HG03196 (cell line): ENCODE results near the gene MALAT1.
"Not testable (repeated sequence)": the region's sequence is repeated elsewhere in the genome, so short reads cannot be mapped to it uniquely, and the experiment has no call there.

ENCODE experiments used
- ATAC-seq: cut with Tn5 transposase; IDR thresholded peaks from one replicate; pipeline ENCODE4 v1.9.1; 2021; ENCODE audit not compliant: unreplicated experiment

The MALAT1 gene

DNA sequence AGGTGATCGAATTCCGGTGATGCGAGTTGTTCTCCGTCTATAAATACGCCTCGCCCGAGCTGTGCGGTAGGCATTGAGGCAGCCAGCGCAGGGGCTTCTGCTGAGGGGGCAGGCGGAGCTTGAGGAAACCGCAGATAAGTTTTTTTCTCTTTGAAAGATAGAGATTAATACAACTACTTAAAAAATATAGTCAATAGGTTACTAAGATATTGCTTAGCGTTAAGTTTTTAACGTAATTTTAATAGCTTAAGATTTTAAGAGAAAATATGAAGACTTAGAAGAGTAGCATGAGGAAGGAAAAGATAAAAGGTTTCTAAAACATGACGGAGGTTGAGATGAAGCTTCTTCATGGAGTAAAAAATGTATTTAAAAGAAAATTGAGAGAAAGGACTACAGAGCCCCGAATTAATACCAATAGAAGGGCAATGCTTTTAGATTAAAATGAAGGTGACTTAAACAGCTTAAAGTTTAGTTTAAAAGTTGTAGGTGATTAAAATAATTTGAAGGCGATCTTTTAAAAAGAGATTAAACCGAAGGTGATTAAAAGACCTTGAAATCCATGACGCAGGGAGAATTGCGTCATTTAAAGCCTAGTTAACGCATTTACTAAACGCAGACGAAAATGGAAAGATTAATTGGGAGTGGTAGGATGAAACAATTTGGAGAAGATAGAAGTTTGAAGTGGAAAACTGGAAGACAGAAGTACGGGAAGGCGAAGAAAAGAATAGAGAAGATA is at the start of gene MALAT1:
Gene MALAT1, plus strand, starts transcription at position 69 of the 736 bp plus-strand sequence.
- ATAC-seq, result peak; percentile 41

DNA sequence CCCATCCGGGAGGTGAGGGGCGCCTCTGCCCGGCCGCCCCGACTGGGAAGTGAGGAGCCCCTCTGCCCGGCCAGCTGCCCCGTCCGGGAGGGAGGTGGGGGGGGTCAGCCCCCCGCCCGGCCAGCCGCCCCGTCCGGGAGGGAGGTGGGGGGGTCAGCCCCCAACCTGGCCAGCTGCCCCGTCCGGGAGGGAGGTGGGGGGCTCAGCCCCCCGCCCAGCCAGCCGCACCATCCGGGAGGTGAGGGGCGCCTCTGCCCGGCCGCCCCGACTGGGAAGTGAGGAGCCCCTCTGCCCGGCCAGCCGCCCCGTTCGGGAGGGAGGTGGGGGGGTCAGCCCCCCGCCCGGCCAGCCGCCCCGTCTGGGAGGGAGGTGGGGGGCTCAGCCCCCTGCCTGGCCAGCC is 47.5 kb upstream of the MALAT1 start:
- ATAC-seq, result not testable (repeated sequence)

DNA sequence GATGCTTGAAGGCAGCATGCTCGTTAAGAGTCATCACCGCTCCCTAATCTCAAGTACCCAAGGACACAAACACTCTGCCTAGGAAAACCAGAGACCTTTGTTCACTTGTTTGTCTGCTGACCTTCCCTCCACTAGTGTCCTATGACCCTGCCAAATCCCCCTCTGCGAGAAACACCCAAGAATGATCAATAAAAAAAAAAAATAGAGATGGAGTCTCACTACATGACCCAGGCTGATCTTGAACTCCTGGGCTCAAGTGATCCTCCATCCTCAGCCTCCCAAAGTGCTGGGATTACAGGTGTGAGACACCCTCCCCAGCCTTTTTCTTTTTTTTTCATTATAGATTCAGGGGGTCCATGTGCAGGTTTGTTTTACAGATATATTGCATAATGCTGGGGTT is 46.6 kb upstream of the MALAT1 start:
- not testable (repeated sequence) for ATAC-seq

DNA sequence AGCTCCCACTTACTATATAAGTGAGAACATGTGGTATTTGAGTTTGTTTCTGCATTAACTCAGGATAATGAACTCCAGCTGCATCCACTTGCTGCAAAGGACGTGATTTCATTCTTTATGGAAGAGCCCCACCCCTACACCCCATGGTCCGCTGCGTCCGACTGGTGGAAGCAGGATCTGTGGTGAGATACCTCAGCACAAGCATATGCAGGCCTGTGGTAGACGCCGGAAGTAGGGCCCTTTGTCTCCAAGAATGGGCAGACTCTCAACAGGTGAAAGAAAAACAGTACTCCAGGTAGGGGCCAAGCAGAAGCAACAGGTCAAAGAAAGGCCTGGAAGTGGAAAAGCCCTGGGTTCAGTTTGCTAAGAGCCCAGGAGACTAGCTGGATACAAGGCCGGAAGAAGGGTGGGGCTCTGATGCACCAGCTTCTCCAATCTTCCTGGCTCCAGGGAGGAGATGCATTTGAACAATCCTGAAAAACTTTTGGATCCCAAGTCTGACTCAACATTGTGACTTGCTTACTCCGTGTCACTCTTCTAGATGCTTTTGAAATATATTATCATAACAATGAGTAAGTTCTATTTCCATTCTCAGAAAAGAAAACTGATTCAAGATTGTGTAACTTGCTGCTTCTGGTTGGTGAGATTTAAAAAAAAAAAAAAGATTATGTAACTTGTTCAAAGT is 45.9 kb upstream of the MALAT1 start:
- no peak for ATAC-seq

DNA sequence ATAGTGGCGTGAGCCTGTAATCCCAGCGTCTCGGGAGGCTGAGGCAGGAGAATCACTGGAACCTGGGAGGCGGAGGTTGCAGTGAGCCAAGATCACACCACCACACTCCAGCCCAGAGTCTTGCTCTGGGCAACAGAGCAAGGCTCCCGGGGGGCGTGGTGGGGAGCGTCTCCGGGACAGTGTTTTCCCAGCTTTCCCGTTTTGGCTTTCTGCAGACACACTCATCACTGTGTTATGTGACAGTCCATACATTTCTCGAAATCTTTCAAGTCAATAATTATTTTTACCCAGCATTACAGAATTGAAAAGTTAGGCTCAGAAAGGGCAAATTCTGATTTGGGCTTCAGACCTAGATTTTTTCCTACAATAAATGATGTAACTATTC is 44.5 kb upstream of the MALAT1 start:
- ATAC-seq, result no peak

DNA sequence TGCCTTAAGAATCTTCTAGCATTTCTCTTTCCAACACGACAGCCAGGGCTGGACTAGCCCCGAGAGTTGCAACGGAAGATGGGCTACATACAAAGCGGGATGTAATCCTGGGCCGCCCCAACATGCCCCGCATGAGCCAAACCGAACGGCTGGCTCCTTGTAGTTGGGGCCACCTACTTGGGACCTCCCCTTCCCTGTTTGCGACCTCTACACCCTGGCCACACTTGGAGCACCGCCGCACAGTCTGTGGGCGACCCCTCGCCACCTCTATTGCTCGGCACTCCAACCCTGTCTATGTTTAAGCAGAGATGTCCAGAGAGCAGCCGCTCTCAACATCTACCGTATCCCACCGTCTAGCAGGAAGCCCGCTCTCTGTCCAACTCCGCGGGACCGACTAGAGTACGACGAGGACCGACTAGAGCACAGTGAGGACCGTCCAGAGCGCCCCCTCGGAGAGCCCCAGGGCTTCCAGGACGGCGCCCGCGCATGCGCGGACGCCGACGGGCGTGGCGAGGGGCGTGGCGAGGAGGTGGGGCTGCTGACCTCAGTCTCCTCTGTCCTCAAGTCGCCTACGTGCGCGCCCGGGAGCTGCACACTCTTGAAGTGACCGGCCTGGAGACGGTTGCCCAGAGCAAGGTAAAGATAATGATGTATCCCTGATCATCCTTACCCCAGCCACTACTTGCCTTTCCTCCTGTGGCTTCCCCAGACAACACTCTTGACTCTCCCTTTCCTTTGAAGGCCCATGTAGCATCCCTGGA is 44.0 kb upstream of the MALAT1 start:
- peak; percentile 87 for ATAC-seq

DNA sequence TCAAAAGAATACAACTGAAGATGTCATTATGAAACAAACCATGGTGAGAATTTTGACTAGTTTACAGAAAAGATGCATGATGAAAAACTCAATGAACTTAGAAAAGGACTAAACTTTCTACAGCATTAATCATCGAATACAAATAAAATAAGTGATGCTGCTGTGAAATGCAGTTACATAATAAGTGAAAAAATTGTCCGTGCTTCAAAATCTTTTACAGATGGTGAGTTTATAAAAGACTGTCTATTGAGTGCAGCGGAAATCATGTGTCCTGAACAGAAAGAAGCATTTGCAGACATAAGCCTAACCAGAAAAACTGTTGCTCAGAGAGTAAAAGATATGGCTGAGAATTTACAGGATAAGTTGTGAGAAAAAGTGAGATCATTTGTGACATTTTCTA is 42.4 kb upstream of the MALAT1 start:
- no peak for ATAC-seq

DNA sequence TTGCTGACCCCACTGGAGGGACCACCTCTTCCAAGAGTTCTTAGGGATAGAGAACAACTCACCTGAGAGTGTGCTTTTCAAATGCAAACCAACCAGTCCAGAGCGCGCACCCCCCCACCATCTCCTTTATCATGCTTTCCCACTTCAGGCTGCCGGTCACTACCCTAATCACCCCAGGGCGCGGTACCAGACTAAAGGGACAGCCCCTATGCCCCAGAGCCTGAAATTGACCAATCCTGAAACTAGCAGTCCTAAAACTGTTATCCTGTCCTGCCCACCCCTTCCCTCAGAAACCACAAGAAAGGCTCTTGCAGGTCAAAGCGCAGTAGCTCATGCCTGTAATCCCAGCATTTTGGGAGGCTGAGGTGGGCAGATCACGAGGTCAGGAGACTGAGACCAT is 39.3 kb upstream of the MALAT1 start:
- ATAC-seq, result no peak

DNA sequence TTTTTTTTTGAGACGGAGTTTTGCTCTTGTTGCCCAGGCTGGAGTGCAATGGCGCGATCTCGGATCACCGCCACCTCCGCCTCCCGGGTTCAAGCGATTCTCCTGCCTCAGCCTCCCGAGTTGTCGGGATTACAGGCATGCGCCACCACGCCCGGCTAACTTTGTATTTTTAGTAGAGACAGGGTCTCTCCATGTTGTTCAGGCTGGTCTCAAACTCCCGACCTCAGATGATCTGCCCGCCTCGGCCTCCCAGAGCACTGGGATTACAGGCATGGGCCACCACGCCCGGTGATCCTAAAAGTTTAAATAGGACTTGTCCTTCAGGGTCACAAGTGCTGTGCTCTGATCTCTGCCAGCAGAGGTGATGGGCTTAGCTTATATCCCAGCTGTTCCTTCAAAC is 33.4 kb upstream of the MALAT1 start:
- not testable (repeated sequence) for ATAC-seq

DNA sequence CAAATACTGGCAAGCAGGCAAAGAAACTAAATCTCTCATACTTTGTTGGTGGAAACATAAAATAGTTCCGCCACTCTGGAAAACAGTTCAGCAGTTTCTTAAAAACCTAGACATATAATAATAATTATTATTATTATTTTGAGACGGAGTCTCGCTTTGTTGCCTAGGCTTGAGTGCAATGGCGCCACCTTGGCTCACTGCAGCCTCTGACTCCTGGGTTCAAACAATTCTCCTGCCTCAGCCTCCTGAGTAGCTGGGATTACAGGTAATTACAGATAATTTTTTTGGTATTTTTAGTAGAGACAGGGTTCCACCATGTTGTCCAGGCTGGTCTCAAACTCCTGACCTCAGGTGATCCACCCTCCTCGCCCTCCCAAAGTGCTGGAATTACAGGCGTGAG is 31.5 kb upstream of the MALAT1 start:
- ATAC-seq, result not testable (repeated sequence)

DNA sequence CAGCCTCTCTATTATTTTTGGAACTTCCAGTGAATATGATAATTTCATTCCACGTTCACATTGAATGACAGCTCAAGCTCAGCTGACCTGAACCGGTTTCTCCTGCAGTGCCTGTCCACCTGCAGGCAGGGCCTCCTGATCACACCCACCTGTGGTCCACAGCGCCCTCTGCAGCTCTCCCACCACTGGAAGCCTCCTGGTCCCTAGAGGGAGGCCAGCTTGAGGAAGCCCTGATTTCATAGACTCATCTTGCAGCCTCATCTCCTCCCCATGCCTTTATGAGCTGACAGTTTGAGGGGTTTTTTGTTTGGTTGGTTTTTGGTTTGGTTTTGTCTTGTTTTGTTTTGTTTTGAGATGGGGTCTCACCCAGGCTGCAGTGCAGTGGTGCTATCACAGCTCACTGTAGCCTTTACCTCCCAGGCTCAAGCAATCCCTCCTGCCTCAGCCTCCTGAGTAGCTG is 29.9 kb upstream of the MALAT1 start:
- ATAC-seq, result peak; percentile 48

DNA sequence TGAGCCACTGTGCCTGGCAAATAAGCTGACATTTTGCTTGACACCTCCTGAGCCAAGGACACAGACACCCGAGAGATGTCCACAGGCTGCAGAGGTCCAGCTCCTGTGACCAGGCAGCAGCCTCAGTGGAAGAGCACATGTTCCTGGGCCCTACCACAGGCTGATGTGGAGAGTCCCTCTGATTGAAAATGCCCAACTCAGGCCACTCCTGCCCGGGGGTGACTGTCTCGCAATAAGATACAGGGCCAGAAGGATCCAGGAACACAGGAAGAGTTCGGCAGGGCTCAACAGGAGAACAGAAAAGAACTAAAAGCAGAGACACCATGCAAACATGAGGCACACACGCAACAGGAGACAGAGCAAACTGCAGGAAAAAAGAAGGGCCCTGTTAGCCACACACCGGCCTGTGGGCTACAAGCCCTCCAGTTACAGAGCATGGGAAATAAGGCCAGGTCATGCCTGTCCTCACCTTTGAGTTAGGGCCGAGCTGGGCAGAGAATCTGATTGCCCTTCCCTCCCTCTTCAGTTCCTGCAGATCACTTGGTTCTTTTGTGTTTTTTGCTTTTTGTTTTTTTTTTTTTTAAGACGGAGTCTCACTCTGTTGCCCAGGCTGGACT is 28.3 kb upstream of the MALAT1 start:
- no peak for ATAC-seq

DNA sequence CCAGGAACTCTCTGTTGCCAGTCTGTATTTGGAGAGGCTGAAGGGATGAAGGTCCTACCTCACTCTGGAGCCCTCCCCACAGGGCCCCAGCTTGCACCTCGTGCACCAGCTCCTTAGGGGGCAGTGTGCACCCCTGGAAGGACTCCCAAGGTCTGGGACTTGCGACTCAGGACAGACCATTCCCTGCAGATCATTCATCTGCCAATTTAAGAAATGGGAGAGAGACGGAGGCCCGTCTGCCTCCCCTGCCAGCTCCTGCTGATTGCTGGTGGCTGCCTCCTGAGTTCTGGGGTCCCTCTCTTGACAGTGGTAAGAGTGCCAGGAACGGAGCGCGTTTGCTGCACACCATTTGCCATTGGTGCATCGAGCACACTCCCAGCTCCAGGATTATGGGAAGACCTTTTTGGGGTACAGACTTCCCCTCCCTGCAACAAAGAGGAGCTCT is 27.4 kb upstream of the MALAT1 start:
- ATAC-seq, result no peak

DNA sequence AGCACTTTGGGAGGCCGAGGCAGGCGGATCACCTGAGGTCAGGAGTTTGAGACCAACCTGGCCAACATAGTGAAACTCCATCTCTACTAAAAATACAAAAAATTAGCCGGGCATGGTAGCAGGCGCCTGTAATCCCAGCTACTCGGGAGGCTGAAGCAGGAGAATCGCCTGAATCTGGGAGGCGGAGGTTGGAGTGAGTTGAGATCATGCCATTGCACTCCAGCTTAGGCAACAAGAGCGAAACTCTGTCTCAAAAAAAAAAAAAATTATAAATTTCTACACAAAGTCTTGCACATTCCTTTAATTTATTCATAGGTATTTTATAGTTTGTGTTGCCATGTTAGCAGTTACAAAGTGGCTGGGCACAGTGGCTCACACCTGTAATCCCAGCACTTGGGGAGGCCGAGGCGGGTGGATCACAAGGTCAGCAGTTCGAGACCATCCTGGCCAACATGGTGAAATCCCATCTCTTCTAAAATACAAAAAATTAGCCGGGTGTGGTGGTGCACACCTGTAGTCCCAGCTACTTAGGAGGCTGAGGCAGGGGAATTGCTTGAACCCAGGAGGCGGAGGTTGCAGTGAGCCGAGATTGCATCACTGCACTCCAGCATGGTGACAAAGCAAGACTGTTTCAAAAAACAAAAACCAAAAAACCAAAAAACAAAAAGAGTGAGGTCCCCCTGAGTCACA is 26.1 kb upstream of the MALAT1 start:
- not testable (repeated sequence) for ATAC-seq

DNA sequence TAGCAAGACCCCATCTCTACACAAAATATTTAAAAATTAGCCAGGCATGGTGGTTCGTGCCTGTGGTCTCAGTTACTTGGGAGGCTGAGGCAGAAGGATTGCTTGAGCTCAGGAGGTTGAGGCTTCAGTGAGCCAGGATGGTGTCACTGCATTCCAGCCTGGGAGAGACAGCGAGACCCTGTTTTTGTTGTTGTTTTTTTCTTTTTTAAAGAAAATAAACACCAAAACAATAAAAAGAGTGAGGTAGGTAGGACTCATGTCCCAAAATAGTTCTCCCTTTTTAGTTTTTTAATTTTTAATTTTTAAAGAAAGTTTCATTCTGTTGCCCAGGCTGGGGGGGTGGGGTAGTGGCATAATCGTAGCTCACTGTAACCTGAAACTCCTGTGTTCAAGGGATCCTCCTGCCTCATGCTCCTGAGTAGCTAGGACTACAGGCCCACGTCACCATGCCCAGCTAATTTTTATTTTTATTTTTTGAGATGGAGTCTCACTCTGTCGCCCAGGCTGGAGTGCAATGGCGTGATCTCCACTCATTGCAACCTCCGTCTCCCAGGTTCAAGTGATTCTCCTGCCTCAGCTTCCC is 25.5 kb upstream of the MALAT1 start:
- no peak for ATAC-seq

DNA sequence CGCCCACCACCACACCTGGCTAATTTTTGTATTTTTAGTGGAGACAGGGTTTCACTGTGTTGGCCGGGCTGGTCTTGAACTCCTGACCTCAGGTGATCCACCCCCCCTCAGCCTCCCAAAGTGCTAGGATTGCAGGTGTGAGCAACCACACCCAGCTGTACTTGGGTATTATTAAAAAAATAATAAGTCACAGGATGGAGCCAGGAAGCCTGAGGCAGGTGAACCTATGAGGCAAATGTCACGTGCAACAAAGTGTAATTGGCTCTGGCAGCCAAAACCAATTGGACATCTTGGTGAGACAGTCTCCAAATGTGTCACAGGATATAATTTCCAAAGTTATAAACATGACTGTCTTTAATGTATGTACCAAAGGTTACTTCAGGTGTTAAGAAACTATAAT is 24.0 kb upstream of the MALAT1 start:
- no peak for ATAC-seq

DNA sequence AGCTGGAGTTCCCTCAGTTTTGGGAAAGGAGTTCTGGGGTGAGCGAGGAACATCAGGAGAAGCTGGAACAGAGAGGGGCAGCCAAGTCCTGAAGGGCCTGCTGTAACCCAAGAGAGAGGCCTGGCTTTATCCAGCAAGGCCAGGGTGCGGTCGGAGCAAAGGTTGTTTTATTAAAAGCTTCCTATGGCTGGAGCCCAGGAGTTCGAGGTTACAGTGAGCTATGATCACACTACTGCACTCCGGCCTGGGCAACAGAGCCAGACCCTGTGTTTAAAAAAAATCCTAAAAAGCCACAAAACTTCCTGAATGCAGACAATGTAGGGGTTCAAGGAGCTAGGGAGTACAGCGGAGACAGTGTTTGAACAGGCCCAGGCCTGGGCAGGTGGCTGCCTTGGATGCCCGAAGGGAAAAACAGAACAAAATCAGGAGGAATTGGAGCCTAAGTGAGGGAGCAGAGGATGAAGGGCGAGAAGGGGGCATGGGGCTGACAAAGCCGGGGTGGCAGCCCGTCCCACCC is 22.2 kb upstream of the MALAT1 start:
- no peak for ATAC-seq

DNA sequence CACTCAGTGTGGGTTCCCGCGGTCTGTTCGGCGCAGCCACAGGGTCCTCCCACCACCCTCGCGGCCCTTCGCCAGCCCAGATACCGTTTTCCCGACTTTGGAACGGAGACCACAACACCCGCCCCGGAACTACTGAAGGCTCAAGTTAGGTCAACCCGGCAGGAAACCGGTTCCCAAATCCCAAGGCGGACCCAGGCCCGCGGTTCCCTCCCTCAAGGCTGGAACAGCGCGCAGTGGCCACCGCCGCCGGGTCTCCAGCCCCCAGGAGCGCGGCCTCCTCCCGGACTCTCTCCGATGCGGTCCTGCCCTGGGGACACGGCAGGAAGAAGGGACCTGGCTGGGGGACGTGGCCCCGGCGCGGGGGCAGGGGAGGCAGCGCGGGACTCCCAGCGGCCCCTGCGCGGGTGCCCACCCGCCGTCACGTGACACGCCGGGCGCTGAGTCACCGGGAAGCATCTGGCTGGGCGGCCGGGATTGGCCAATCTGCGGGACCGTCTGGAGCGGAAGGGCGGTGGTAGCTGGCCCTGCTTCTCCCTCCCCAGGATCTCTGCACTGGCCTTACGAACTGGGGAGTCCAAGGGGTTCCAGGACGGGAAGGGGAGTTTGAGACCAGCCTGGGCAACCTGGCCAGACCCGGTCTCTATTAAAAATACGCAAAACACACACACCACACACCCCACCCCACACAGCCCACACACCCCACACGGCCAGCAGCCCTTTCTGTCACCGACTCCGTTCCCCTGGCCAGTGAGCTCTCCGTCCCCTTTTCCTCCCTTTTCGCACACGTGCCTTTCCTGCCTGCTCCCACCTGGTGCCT is 21.5 kb upstream of the MALAT1 start:
- peak; percentile 80 for ATAC-seq
